GM21576 (cell line): ENCODE results near the gene FARP1.
A peak's percentile ranks its signal among the peaks of the same experiment; 100 is the strongest.
"Not testable (repeated sequence)": the region's sequence is repeated elsewhere in the genome, so short reads cannot be mapped to it uniquely, and the experiment has no call there.

Source experiments
- ATAC-seq: cut with Tn5 transposase; IDR thresholded peaks from one replicate; pipeline ENCODE4 v1.9.1; 2021; ENCODE audit warnings: mild to moderate bottlenecking, moderate library complexity; ENCODE audit not compliant: unreplicated experiment

Gene FARP1

DNA sequence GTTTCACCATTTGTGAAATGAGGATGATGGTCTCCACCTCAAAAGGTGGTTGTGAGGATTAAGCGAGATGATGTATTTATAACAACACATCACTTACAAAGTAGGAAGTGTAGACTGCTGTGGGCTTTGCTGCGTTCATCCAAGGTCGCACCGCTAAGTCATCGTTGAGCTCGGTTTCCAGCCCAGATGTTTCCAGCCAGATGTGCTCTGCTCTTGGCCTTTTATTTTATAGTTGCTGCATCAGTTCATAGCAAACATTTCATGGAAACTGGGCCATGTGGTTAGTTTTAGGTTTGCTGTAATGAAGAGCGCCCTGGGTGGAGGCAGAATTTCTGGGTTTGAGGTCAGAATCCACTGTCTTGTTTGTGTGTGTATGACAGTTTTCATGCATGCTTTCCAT is 110.6 kb downstream of the FARP1 start:
- ATAC-seq: no peak

DNA sequence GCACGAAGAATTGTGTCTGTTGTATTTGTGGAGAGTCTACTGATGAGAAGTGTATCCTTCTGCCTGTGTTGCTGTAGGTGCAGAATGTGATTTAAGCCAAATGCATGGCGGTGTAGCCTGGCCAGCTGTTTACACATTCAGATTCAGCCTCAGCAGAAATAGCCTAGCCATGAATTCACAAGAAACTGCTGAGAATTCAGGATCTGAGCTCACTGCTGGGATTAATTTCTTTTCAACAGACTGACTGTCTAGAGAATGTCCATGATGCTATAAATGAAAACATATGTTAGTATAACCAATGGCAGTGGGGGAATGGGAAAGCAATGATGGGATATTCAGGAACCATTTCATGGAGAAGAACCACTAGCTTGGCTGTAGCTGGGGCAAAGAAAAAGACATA is 111.6 kb downstream of the FARP1 start:
- ATAC-seq: no peak

DNA sequence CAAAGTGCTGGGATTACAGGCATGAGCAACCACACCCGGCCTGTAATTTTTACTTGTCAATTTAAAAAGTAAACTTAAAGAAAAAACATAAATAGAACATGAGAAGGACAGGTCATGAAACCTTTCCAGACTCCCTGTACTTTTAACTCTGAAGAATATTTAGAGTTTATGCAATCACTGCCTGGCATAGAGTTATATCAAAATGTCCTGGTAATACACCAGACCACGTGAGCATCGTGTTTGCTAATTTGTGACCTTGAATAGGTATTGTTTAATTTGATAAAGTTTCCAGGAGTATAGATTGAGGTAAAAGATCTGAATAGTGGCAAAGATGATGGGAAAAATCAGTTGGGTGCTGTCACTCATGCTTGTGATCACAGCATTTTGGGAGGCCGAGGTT is 115.3 kb downstream of the FARP1 start:
- no peak for ATAC-seq

- no peak for ATAC-seq
Measured at GRCh38 chr13:98260357-98261164, 117.7 kb downstream of the FARP1 start.

DNA sequence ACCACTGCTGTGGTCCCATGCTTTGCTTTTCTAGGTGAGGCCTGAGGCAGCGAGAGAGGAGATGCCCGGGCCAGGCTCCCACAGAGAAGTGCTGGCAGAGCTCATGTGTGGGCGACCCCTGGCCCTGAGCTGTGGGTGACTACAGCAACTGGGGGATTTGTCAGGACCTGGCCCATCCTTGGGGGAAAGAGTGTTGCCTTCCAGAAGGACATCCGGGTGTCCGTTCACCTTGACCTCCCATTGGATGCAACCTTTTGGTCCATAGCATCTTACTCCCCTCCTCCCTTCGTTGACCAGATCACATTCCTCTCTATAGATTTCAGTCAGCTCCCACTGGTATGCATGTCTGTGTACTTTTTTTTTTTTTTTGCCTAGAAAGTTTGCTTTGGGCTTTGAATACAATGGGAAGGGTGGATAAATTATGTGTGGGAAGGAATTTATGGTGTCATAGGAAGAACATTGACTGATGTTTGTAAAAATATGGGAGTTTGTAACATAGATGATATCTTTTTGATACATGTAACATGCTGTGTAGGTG is 118.3 kb downstream of the FARP1 start:
- no peak for ATAC-seq

DNA sequence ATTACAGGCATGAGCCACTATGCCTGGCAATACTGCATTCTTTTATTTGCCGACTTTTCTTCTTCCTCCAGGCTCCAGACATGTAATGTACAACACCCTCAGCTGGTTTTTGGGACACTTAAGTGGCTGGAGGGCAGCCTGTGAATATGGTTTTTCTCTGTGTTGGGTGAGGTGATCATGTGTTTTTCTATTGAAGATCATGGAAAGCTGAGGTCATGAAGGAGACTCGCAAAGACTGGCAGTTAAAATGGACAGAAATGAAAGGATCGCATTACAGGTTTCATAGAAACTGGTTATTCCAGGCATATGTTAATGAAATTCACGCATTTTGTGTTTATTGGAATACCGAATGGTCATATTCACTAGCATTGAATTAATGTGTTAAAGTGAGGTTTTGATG is 119.4 kb downstream of the FARP1 start:
- no peak for ATAC-seq

DNA sequence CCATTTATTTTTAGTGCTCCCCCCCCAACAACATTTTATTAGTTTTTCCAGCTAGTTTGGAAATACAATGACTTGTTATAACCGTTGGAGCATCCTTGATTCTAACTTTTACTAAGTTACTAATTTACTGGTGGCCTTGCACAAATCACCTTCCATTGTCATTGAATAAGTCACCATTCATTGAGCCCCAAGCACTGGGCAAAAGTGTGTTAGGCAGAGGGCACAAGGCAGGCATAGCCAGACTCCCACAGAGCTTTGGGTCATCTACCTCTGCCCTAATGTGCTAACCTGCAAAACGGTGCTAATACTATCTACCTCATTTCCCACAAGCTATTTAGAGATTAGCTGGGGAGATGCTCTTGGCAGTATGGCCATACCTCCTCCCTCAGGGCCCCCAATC is 120.9 kb downstream of the FARP1 start:
- no peak for ATAC-seq

- ATAC-seq: no peak
Measured at GRCh38 chr13:98264877-98265276, 122.0 kb downstream of the FARP1 start.

GRCh38 chr13:98265692-98266551 is 123.0 kb downstream of the FARP1 start:
- ATAC-seq: no peak

DNA sequence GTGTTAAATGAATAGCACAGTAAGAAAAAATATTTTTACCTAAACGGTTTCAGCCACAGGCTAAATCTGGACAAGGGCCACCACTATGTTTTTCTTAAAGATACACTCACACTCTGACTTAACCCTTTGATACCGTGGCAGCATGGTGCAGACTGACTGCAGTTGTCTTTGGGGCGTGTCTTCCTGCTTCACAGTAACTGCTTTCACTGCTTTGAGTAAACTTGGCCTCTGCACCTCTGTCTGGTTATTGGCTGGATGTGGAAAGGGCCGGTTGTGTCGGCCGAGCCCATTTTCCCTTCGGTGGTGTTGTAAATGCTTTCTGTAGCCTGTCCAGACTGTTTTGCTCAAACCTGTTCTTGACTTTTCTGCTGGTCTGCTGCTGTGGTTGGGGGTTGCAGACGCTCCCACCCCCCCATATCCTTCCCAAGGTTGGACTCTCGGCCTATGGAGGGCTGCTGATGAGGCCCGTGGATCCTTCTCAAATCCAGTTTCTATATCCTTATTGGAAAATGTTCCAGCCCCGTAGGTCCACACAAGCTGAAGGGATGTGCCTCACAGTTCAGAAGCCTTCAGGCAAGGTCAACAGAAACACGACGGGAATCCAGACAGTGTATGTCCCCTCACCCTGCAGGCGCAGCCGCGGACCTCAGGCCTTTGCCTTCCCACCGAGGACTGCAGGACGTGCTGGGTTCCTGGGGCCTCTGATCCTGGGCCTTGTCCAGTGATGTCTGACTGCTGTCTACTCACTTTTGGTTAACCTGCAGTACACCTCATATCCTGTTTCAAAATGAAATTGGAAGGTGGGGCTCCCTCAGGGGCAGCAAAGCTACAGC is 124.4 kb downstream of the FARP1 start:
- ATAC-seq: peak; percentile 81

DNA sequence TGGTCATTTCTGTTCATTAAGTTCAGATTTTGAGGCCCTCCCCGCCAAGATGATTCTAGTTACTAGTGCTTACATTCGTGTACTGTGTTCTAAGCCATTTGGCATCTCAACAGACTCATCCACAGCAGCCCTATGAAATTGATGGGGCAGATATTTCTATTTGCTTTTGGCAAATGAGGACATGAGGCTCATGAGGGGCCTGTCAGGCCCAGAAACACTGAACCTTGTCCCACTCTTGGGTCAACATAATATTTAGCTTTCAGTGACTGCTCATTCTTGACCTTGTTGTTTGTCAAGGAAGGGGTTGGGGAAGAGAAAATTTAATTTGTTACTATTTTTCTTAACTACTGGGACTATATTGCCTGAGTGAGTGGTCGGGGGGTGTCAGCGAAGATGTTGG is 126.5 kb downstream of the FARP1 start:
- ATAC-seq: no peak

DNA sequence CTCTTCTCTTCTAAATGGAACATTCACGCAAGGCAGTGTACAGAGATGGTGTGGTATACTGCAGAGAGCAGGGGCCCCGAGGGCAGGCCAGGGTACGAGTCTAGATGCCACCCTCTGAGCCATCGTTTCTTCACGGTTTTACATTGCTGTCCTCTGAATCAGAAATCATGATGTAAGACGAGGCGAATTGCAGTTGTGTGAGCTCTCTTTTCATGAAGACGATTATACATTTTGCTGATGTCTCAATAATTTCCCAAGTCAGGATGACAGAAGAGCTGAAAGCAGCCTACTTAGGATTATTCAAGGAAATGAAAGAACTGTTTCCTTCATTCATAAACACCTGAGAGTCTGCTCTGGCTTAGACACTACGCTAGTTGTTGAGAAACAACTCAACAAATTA is 127.9 kb downstream of the FARP1 start:
- ATAC-seq: no peak

DNA sequence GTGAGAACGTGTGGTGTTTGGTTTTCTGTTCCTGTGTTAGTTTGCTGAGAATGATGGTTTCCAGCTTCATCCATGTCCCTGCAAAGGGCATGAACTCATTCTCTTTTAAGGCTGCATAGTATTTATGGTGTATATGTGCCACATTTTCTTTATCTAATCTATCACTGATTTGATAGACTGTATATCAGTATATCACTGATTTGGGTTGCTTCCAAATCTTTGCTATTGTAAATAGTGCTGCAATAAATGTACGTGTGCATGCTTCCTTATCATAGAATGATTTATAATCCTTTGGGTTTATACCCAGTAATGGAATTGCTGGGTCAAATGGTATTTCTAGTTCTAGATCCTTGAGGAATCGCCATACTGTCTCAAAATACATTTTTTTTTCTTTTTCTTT is 128.8 kb downstream of the FARP1 start:
- not testable (repeated sequence) for ATAC-seq

DNA sequence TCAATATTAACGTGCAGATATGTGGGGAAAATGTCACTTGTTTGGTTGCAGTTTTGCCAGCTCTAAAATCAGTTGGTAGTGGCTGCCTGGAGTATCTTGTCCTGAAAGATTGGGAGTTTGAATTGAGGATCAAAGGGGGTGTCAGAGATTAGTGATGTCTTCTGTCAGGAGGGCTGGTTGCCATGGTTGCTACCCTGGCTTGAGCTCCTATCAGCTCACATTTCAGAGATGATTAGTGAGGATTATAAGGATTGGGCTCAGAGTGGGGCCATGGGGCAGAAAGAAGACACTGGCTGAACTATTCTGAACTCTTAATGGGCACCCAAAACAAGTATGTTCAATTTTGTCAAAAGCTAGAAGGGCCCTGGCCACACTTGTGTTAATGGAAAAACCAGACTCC is 129.7 kb downstream of the FARP1 start:
- no peak for ATAC-seq

GRCh38 chr13:98273067-98273823 is 130.4 kb downstream of the FARP1 start:
- no peak for ATAC-seq

- no peak for ATAC-seq
Measured at GRCh38 chr13:98273824-98274742, 131.2 kb downstream of the FARP1 start.

- ATAC-seq: no peak
Measured at GRCh38 chr13:98274921-98275487, 132.1 kb downstream of the FARP1 start.

- ATAC-seq: no peak
Measured at GRCh38 chr13:98275681-98276171, 132.8 kb downstream of the FARP1 start.

DNA sequence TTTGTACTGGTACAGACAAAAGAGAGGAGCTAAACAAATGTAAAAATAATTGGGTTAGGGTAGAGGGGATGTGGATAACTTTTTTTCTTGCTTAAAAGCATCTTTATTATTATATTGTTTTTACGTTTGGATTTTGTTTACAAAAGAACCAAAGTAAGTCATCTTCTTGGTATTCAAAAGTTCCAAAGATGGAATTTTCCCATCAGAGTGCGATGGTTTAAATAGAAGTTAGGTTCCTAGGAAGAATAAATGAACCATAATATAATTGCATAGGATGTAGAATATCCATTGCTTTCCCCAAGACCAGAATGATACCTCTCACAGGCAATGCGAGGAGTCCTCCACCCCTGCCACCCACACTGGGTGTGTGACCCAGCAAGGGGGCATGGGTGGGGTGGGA is 133.6 kb downstream of the FARP1 start:
- ATAC-seq: no peak
